NCI-H1092 treated with DMSO at 0.1 percent for 48 hours (cell line): ENCODE measurements around the gene NPHP1.
"Not testable (repeated sequence)": the region's sequence is repeated elsewhere in the genome, so short reads cannot be mapped to it uniquely, and the experiment has no call there.

Experiments used
- DNase-seq: peaks from one replicate; lab custom pipeline; 2025; lab: John Stamatoyannopoulos, UW

The NPHP1 gene

DNA sequence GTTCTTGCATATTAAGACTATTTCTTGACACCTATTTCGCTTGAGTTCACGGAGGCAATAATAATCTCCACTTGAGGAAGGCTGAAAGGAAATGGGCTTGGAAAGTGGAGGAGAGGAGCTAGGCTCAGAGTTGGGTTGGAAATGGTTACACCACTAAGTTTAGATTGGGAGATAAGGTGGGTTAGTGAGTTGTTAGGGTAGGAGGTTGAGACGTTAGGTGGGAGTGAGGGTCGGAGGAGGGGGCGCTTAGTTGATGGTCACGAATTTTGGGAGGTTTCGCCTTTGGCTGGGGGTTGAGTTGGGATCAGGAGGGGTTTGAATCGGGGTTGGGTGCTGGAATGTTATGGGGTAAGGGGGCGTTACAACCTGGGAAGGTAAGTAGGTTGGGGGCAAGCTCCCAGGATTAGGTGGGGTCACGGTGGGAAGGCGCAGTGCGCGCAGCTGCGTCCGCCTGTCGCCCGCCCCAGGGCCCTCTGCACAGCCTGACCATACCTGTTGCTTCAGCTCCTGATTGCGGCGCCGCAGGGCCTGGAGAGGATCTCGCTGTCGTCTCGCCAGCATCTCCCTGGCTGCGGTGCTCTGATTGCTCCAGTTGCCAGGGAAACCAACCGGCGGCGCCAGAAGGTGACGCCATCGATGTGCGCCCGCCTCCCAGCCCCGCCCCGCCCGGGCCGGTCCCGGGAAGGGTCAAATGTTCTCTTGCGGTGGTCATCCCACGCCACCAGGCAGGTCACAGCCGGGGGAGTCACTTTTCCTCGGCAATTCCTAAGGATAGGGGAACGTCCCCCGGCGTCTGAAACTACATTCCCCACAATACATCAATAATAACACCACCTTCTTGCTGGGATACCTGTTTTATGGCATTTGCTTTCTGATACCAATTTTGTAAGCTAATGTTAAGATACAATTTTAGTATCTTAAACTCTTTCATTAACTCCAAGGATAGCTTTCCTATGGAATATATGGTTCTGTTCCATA lies at the start of gene NPHP1:
Gene NPHP1 (minus strand): TSS at position 606 of the 978 bp plus-strand sequence. CDS start 45 bp downstream, at position 561.
- DNase-seq: peak; percentile 63

GRCh38 chr2:110248081-110248795 lies 43.4 kb upstream of the NPHP1 start:
- not testable (repeated sequence) for DNase-seq

DNA sequence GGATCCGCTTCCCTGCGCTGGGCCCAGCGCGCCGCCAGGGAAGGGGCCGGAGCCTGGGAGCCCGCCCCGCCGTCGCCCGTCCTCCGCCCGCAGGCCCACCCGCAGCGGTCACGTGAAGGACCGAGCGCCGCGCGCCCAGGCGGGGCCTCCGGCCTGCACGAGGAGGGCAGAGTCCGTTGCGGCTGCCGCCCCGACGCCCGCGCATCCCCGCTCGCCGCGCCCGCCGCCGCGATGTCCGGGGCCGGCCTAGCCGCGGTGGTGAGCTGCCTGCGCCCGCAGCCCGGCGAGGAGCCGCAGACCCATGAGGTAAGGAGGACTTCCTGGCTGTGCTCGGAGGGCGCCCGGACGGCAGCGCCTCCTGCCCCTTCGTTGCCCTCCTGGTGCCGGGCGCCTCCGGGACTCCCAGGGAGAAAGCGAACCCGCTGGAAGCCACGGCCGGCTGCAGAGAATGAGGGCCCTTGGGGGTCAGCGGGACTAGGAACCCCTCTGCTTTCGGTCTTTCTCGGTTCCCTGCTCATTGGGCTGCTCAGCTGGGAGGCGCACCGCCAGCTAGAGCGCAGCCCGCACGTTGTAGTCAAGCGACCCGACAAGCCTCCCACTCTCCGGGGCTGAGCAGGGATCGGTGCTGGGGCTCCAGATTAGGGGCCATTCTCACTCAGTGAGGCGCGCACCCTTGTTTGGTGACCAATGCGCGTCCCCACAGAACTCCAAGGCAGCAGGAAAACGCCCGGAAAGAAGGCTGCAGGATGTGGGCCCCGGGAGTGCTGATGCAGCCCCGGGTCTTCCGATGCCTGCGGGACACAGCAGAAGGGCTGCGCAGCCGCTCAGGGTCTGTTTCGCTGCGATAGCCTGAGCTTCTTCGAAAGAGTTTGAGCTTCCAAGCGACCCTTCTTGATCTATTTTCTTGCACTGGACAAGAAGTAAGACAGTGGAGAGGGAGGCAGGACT lies 40.9 kb upstream of the NPHP1 start:
- not testable (repeated sequence) for DNase-seq

- DNase-seq: not testable (repeated sequence)
Measured at GRCh38 chr2:110243283-110243682, 38.5 kb upstream of the NPHP1 start.

DNA sequence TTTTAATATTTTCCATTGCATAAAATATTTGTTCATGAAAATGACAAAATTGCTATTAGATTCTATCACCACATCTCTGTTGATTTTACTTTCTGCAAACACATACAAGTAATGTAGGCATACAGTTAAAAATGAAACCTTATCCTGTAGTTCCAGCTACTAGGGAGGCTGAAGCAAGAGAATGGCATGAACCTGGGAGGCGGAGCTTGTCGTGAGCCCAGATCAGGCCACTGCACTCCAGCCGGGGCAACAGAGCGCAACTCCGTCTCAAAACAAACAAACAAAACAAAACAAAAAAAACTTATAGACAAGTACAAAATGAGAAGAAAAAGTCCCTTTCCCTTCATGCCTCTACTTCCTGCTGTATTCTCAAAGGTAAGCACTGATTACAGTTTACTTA lies 29.7 kb upstream of the NPHP1 start:
- not testable (repeated sequence) for DNase-seq

DNA sequence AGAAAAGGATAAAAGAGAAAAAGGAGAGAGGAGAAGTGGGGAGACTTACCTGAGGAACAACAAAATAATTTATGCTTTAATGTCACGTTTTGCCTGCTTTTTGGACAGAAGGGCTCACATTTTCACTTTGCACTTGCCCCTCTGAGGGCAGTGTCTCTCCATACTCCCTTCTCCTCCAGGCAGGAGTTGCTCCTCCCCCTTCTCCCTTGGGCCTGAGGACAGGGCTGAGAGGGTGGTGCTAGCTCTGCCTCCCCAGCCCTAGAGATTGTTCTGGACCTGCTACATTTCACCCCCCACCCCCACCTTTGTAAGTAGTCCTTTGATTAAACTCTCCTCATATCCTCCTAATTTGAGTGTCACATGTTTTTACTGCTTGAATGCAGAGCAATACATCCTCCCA lies 25.1 kb upstream of the NPHP1 start:
- not testable (repeated sequence) for DNase-seq

- DNase-seq: not testable (repeated sequence)
Measured at GRCh38 chr2:110222626-110223025, 17.8 kb upstream of the NPHP1 start.

- DNase-seq: no peak
Measured at GRCh38 chr2:110221938-110222337, 17.1 kb upstream of the NPHP1 start.

DNA sequence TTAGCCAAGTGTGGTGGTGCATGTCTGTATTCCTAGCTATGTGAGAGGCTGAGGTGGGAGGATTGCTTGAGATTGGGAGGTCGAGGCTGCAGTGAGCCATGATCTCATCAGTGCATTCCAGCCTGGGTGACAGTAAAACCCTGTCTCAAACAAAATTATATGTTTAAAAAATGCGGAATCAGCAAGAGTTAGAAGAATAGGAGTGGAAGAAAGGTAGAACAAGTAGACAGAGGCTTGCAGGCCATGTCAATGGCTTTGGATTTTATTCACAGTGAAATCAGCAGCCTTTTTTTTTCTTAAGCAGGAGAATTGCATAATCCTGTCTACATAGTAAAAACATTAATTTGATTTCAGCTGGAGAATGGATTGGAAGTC lies 15.4 kb upstream of the NPHP1 start:
- no peak for DNase-seq

DNA sequence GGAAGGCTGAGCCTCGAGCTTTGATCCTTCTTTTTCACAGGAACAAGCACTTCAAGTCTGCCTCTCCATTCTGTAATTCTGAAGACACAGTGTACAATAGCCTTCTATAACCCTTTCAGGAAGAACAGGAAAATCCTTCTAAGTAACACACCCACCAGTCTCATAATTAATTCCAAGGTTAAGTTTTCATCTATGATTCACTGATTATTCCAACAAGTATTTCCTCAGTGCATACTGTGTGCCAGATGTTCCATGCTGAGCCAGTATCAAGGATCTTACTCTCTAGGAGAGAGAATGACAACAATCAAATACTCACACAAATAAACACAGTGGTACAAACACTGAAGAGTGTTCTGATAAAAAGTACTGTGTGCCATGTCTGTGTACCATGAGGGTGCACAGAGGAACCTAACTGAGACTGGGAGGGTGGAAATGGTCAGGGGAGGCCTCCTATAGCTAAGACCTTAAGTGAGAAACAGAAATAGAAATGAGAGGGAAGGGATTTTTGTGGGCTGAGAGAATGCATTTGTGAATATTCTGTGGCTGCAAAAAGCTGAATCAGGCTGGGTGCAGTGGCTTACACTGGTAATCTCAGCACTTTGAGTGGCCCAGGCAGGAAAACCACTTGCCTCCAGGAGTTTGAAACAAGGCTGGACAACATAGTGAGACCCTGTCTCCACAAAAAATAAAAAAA lies 14.8 kb upstream of the NPHP1 start:
- no peak for DNase-seq

- not testable (repeated sequence) for DNase-seq
Measured at GRCh38 chr2:110218889-110219288, 14.1 kb upstream of the NPHP1 start.

DNA sequence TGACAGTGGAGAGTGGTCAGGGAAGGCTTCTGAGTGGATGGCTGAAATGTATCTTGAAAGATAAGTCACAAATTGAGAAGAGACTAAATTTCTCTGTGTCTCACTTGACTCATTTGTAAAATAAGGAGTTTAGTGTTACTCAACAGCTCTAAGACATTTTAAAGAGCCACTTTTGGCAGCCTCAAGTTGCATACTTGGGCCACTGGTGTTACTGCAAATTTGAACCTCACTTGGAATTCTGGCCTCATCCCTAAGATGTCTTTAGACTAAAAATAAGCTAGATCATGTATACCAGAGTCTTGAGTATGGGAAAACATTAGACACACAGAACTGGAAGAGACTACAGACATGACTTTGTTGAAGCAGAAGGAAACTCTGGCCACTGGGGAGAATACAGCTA lies 12.0 kb upstream of the NPHP1 start:
- DNase-seq: no peak

GRCh38 chr2:110216199-110216598 lies 11.4 kb upstream of the NPHP1 start:
- DNase-seq: no peak

GRCh38 chr2:110215566-110216158 lies 10.8 kb upstream of the NPHP1 start:
- DNase-seq: no peak

DNA sequence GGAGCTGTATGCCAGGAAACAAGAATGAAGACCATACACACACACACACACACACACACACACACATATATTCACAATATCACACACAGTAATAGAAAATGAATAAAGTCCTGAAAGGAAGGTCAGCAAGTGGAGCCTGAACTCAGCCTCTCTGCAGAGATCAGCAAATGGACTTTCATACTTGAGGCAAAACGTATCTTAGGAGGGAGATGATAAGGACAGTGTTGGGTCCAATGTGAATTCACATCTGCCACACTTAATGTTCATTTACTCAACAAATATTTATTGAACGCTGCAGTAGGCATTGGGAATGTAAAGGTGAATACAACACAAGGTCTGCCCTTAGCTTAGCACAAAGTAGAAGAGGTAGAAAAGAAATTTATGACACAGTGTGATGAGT lies 10.3 kb upstream of the NPHP1 start:
- DNase-seq: no peak

DNA sequence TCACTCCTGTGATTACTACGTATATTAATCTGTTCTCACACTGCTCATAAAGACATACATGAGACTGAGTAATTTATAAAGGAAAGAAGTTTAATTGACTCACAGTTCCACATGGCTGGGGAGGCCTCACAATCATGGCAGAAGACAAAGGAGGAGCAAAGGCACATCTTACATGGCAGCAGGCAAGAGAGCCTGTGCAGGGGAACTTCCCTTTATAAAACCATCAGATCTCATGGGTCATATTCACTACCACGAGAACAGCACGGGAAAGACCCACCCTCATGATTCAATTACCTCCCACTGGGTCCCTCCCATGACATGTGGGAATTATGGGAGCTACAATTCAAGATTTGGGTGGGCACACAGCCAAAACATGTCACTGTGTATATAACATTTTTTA lies 8.7 kb upstream of the NPHP1 start:
- not testable (repeated sequence) for DNase-seq

- peak; percentile 64 for DNase-seq
Measured at GRCh38 chr2:110211938-110212858, 7.4 kb upstream of the NPHP1 start, which contains the start of gene MTLN. MTLN (minus strand) TSS chr2:110212547; CDS start chr2:110212525, 22 bp downstream.

- DNase-seq: no peak
Measured at GRCh38 chr2:110205660-110206455, 1.0 kb upstream of the NPHP1 start.

- no peak for DNase-seq
Measured at GRCh38 chr2:110198016-110198415, 6.8 kb downstream of the NPHP1 start.
